ENCODE results near the gene SLF1. TPM values are rescaled to one million over a fixed set of nuclear protein-coding genes. Genes with fewer than 3 reads are reported as not detected.

The SLF1 gene
- polyA plus RNA-seq, 1 experiment: 1.3 TPM

- Histone ChIP-seq H3K36me3 (ENCODE audit: control insufficient read depth, insufficient read depth, low read length) (no peaks in the 10 kb centered on the region), H3K4me3 (ENCODE audit: low read depth, low read length) (no peak overlapping the region), H3K27me3 (ENCODE audit: control insufficient read depth, insufficient read depth, low read length) (no peaks in the 10 kb centered on the region)
- ChIA-PET CTCF (no interaction called here), POLR2A (interaction anchor here (0.5 kb wide), 1 partner anchor 10 kb away, joined by 8 read pairs; no protein-coding TSS in a partner anchor)
- no peak for DNase-seq (ENCODE audit: low read depth)
- no peak for TF ChIP-seq CTCF (IDR thresholded peaks at IDR 0.05; ENCODE audit: insufficient read depth, low read depth, low read length)
These were observed 84.3 kb downstream of the SLF1 start for GRCh38 chr5:94702729-94703128.

- no peak for TF ChIP-seq CTCF (IDR thresholded peaks at IDR 0.05; ENCODE audit: insufficient read depth, low read depth, low read length)
- no peak for DNase-seq (ENCODE audit: low read depth)
- Histone ChIP-seq H3K27me3 (ENCODE audit: control insufficient read depth, insufficient read depth, low read length) (no peaks in the 10 kb centered on the region), H3K36me3 (ENCODE audit: control insufficient read depth, insufficient read depth, low read length) (no peaks in the 10 kb centered on the region), H3K4me3 (ENCODE audit: low read depth, low read length) (no peak overlapping the region)
- ChIA-PET CTCF (no interaction called here), POLR2A (no interaction called here)
These were observed 87.0 kb downstream of the SLF1 start for GRCh38 chr5:94705427-94705826.

GRCh38 chr5:94707359-94707758, 88.9 kb downstream of the SLF1 start:
- no peak for TF ChIP-seq CTCF (IDR thresholded peaks at IDR 0.05; ENCODE audit: insufficient read depth, low read depth, low read length)
- H3K27me3 ChIP-seq (ENCODE audit: control insufficient read depth, insufficient read depth, low read length): no peaks in the 10 kb centered on the region
- ChIA-PET POLR2A (no interaction called here), CTCF (no interaction called here)
- no peak for DNase-seq (ENCODE audit: low read depth)
- no peak overlapping the region for H3K4me3 ChIP-seq (ENCODE audit: low read depth, low read length)
- no peaks in the 10 kb centered on the region for H3K36me3 ChIP-seq (ENCODE audit: control insufficient read depth, insufficient read depth, low read length)

- no peaks in the 10 kb centered on the region for H3K27me3 ChIP-seq (ENCODE audit: control insufficient read depth, insufficient read depth, low read length)
- no peaks in the 10 kb centered on the region for H3K36me3 ChIP-seq (ENCODE audit: control insufficient read depth, insufficient read depth, low read length)
- no peak for DNase-seq (ENCODE audit: low read depth)
- POLR2A ChIA-PET: no interaction called here
- no peak for TF ChIP-seq CTCF (IDR thresholded peaks at IDR 0.05; ENCODE audit: insufficient read depth, low read depth, low read length)
- H3K4me3 ChIP-seq (ENCODE audit: low read depth, low read length): no peak overlapping the region
- CTCF ChIA-PET: interaction anchor here (1.4 kb wide), 1 partner anchor 29 kb away, joined by 6 read pairs; no protein-coding TSS in a partner anchor
These were observed 90.8 kb downstream of the SLF1 start for GRCh38 chr5:94709277-94709676.

GRCh38 chr5:94711785-94712184, 93.3 kb downstream of the SLF1 start:
- peak; percentile 26 for DNase-seq (ENCODE audit: low read depth)
- Histone ChIP-seq H3K4me3 (ENCODE audit: low read depth, low read length) (no peak overlapping the region), H3K36me3 (ENCODE audit: control insufficient read depth, insufficient read depth, low read length) (no peaks in the 10 kb centered on the region), H3K27me3 (ENCODE audit: control insufficient read depth, insufficient read depth, low read length) (no peaks in the 10 kb centered on the region)
- CTCF ChIA-PET: no interaction called here
- no peak for TF ChIP-seq CTCF (IDR thresholded peaks at IDR 0.05; ENCODE audit: insufficient read depth, low read depth, low read length)
- POLR2A ChIA-PET: interaction anchor here (0.6 kb wide), 1 partner anchor 20 kb away, joined by 4 read pairs; no protein-coding TSS in a partner anchor

All from BJ (cell line).